ENCODE results near the gene KAZN. TPM values are rescaled to one million over a fixed set of nuclear protein-coding genes. Genes with fewer than 3 reads are reported as not detected.

Gene KAZN
- total RNA-seq, 1 donor from 2014 or later = 21.2 TPM

DNA sequence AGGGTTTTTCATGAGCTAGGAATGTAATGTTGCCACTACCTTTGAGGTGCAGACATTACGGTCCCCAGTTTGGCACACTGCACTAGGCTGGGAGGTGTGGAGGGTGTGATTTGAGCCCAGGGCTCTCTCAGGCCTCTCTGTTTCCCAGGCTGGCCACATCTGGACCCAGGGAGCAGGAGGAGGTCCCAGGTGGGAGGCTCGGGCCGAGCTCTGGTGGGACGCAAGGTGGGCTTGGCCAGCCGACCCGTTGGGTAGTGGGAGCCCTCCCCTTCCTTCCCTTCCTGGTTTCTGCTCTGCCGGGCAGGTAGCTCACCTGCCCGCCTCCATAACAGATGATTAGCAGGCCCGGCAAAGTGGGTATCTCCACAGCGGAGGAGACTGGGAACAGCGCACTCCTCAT lies 408.9 kb downstream of the KAZN start:
- intact Hi-C loops (cut with DNase I) = no loop called here
- DNase-seq = no peak
- Histone ChIP-seq H3K27me3 (ENCODE audit: low read depth) (no peaks in the 10 kb centered on the region), H3K27ac (peak overlapping the region; percentile 61), H3K9me3 (no peaks in the 10 kb centered on the region), H3K4me1 (peaks cover 25% of the 10 kb centered on the region), H3K4me3 (no peak overlapping the region), H3K36me3 (no peaks in the 10 kb centered on the region)
- no peak for ATAC-seq
- TF ChIP-seq, protein P1, sequence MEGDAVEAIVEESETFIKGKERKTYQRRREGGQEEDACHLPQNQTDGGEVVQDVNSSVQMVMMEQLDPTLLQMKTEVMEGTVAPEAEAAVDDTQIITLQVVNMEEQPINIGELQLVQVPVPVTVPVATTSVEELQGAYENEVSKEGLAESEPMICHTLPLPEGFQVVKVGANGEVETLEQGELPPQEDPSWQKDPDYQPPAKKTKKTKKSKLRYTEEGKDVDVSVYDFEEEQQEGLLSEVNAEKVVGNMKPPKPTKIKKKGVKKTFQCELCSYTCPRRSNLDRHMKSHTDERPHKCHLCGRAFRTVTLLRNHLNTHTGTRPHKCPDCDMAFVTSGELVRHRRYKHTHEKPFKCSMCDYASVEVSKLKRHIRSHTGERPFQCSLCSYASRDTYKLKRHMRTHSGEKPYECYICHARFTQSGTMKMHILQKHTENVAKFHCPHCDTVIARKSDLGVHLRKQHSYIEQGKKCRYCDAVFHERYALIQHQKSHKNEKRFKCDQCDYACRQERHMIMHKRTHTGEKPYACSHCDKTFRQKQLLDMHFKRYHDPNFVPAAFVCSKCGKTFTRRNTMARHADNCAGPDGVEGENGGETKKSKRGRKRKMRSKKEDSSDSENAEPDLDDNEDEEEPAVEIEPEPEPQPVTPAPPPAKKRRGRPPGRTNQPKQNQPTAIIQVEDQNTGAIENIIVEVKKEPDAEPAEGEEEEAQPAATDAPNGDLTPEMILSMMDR (IDR thresholded peaks at IDR 0.05) = no peak

DNA sequence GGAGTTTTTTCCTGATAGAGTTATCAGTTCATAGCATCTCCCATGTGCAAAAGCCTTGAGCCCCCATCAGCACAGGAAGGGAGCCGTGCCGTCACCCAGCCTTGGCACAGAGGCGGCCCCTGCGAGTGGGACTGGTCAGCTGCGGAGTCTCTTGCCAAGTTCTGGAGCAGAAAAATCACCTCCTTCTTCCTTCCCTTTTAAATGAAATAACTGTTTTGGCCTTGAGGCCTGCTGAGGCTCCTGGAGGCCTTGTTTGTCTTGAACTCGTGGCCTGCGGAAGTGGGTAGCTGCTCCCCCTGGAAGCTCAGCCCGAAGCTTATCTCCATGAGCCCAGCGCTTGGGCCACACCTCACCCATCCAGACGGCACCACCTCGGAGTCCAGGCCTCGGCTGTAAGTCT lies 409.4 kb downstream of the KAZN start:
- DNase-seq (no peak), ATAC-seq (peak; percentile 35 to 52)
- Histone ChIP-seq H3K27me3 (ENCODE audit: low read depth) (no peaks in the 10 kb centered on the region), H3K4me1 (peaks cover 25% of the 10 kb centered on the region), H3K9me3 (no peaks in the 10 kb centered on the region), H3K27ac (peak overlapping the region; percentile 61), H3K4me3 (no peak overlapping the region), H3K36me3 (no peaks in the 10 kb centered on the region)
- intact Hi-C loops (cut with DNase I) = no loop called here
- TF ChIP-seq, protein P1 (IDR thresholded peaks at IDR 0.05) = no peak

DNA sequence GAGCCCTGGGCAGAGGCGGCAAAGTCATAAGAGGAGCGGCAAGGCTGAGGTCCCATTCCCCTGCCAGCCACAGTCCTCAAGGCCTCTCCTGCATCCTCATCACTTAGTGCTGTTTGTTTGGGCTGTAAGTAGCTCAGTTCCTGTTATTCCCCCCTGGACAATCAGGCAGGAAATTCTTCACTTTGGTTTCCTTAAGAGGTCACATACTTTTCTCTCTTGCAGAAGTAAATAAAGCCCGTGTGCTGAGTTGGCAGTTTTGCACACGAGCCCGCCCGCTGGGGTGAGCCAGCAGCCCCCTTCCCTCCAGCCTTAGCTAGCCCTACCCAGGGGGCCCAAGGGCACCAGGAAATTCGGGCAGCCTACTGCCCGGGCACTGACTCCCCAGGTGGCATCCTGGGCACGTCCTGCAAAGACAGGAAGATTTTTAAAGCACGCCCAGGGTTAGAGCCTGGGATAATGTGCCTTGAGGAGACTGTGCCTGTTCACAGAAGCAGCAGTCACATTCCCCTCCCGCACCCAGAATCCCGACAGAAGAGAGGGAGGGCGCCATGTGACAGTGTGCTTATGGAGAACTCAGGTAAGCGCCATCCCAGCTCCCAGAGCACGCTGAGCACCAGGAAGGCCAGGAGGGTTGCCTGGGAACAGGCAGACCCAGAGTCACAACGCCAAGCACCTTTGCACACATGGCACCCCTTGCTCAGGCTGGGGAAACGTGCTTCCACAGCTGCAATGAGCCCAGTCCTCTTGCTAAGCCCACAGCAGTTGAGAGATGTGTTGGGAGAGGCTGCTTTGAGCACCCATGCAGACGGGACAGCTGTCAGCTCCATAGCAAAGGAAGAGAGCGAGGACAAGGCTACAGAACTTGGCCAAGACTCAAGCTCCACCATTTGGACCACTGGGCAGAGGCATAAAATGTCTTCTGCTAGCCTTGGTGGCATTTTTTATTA lies 410.6 kb downstream of the KAZN start:
- TF ChIP-seq, protein P1 (IDR thresholded peaks at IDR 0.05) = no peak
- peaks cover 25% of the 10 kb centered on the region for H3K4me1 ChIP-seq
- H3K27ac ChIP-seq = peak overlapping the region; percentile 61
- DNase-seq (no peak), ATAC-seq (peak; percentile 43 to 68)
- intact Hi-C loops (cut with DNase I) = no loop called here
- no peak overlapping the region for H3K4me3 ChIP-seq
- H3K27me3 ChIP-seq (ENCODE audit: low read depth) = no peaks in the 10 kb centered on the region
- no peaks in the 10 kb centered on the region for H3K36me3 ChIP-seq
- no peaks in the 10 kb centered on the region for H3K9me3 ChIP-seq

DNA sequence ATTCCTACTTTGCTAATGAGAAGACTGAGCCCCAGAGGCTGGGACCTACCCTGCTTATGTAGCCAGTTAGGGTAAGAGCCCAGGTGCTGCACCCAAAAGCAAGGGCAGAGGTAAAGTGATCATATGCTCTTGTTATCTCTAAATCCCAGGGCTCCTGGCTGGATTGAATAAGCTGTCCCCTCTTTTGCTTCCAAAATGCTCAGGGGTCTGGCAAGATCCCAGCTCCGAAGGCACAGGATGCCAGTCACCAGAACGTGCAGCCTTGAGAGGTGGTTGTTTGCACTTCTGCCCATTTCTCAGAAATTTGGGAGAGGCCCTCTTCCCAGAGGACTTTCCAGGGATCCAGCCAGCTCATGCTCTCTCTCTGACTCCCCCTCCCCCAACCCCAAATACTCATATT lies 412.7 kb downstream of the KAZN start:
- intact Hi-C loops (cut with DNase I) = no loop called here
- DNase-seq (no peak), ATAC-seq (no peak)

DNA sequence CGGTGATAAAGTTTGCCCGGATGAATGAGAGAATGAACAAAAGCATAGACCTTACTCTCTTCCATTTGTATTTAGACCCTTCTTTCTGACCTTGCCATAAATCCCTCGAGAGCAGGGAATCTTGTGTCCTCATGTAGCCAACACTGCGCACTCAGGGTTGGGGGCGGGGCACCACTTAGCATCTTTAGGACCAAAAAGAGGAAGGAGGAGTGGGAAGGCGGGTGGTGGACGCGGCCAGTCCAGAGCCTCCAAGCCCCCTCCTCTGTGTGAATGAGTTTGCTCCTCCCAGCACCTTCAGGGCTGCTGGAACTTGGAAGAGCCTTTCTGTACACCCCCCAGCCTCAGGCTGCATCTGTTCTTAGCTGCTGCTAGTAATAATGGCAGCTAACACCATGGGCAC lies 413.2 kb downstream of the KAZN start:
- no peaks in the 10 kb centered on the region for H3K9me3 ChIP-seq
- H3K4me1 ChIP-seq = peaks cover 34% of the 10 kb centered on the region
- H3K27me3 ChIP-seq (ENCODE audit: low read depth) = no peaks in the 10 kb centered on the region
- TF ChIP-seq, protein P1 (IDR thresholded peaks at IDR 0.05) = no peak
- ATAC-seq (no peak), DNase-seq (no peak)
- no peak overlapping the region for H3K4me3 ChIP-seq
- intact Hi-C loops (cut with DNase I) = no loop called here
- no peak overlapping the region for H3K27ac ChIP-seq
- no peaks in the 10 kb centered on the region for H3K36me3 ChIP-seq

More for the DNA sequence above, 412.7 kb downstream of the KAZN start:
- TF ChIP-seq, protein P1 (IDR thresholded peaks at IDR 0.05) = no peak
- no peaks in the 10 kb centered on the region for H3K27me3 ChIP-seq (ENCODE audit: low read depth)
- no peak overlapping the region for H3K27ac ChIP-seq
- no peak overlapping the region for H3K4me3 ChIP-seq
- peaks cover 32% of the 10 kb centered on the region for H3K4me1 ChIP-seq
- H3K9me3 ChIP-seq = no peaks in the 10 kb centered on the region
- H3K36me3 ChIP-seq = no peaks in the 10 kb centered on the region
